GM12801 (cell line): Measurements from ENCODE around the gene TAF1C.

ENCODE experiments used
- TF ChIP-seq, protein P1 (sequence below): IDR thresholded peaks from one replicate; pipeline ENCODE4 v1.5.1; 2011; ENCODE audit warnings: control low read depth; ENCODE audit not compliant: insufficient read length; ENCODE audit errors: extremely low read depth

TAF1C gene

GRCh38 chr16:84161037-84161436 lies 25.8 kb downstream of the TAF1C start:
- TF ChIP-seq, protein P1, sequence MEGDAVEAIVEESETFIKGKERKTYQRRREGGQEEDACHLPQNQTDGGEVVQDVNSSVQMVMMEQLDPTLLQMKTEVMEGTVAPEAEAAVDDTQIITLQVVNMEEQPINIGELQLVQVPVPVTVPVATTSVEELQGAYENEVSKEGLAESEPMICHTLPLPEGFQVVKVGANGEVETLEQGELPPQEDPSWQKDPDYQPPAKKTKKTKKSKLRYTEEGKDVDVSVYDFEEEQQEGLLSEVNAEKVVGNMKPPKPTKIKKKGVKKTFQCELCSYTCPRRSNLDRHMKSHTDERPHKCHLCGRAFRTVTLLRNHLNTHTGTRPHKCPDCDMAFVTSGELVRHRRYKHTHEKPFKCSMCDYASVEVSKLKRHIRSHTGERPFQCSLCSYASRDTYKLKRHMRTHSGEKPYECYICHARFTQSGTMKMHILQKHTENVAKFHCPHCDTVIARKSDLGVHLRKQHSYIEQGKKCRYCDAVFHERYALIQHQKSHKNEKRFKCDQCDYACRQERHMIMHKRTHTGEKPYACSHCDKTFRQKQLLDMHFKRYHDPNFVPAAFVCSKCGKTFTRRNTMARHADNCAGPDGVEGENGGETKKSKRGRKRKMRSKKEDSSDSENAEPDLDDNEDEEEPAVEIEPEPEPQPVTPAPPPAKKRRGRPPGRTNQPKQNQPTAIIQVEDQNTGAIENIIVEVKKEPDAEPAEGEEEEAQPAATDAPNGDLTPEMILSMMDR: no peak

- TF ChIP-seq, protein P1: no peak
Observed at GRCh38 chr16:84159800-84160199, 27.1 kb downstream of the TAF1C start.

DNA sequence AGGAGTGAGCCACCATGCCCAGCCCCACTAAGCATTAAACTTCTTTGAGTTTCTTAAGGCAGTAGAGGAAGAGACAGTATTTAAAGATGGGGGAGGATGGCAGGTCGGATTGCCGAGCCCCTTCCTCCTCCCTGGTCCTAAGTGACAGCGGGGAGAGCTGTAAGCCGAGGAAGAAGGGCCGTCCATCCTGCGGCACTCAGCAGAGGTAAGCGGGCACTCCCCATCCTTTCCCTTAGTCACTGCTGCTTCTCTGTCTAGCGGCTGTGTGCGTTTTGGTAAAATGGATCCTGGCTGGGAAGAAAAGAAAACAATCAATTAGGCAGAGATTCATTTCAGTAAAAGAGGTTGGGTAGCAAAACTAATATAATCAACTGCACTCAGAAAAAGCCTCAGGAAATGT lies 27.9 kb downstream of the TAF1C start:
- TF ChIP-seq, protein P1: no peak

GRCh38 chr16:84156342-84156784 lies 30.5 kb downstream of the TAF1C start:
- TF ChIP-seq, protein P1: no peak

GRCh38 chr16:84155771-84156170 lies 31.1 kb downstream of the TAF1C start:
- TF ChIP-seq, protein P1: no peak

GRCh38 chr16:84155226-84155625 lies 31.6 kb downstream of the TAF1C start:
- TF ChIP-seq, protein P1: no peak

GRCh38 chr16:84153660-84154214 lies 33.1 kb downstream of the TAF1C start:
- TF ChIP-seq, protein P1: no peak
